Activated CD4-positive, alpha-beta T cell treated with anti-CD3 and anti-CD28 coated beads, Interleukin-2, amount 10 ng/mL, durations not matched to agents 24 days and 14 days (primary cell): ENCODE results near the gene DMC1. TPM values are rescaled to one million over a fixed set of nuclear protein-coding genes. Genes with fewer than 3 reads are reported as not detected.
"Not testable (repeated sequence)": the region's sequence is repeated elsewhere in the genome, so short reads cannot be mapped to it uniquely, and the experiment has no call there.

Experiments used
- DNase-seq: peaks from one replicate; pipeline ENCODE4 v3.0.0; 2022
- H3K27ac Mint-ChIP-seq: one replicate; pipeline ENCODE4 v1.8.0; 2022; ENCODE audit warnings: mild to moderate bottlenecking, mixed read lengths
- H3K27me3 Mint-ChIP-seq: one replicate; pipeline ENCODE4 v1.8.0; 2022; ENCODE audit warnings: mixed read lengths
- H3K36me3 Mint-ChIP-seq: one replicate; pipeline ENCODE4 v1.8.0; 2022; ENCODE audit warnings: low read depth, mild to moderate bottlenecking, mixed read lengths
- H3K4me1 Mint-ChIP-seq: one replicate; pipeline ENCODE4 v1.8.0; 2021; ENCODE audit warnings: mixed read lengths
- H3K4me3 Mint-ChIP-seq: one replicate; pipeline ENCODE4 v1.8.0; 2022; ENCODE audit warnings: mild to moderate bottlenecking, moderate library complexity, mixed read lengths
- H3K9me3 Mint-ChIP-seq: one replicate; pipeline ENCODE4 v1.8.0; 2021; ENCODE audit warnings: mixed read lengths
- intact Hi-C: fragments of 100-400 bp; cut with micrococcal nuclease; formaldehyde crosslinking; loops from one replicate; pipeline ENCODE4 v1.15.1; 2023
- total RNA-seq: library from RNA; stranded (reverse); gene quantifications from 2 replicates; pipeline ENCODE4 v1.2.3, GENCODE V29; 2022

DMC1 gene, protein sequence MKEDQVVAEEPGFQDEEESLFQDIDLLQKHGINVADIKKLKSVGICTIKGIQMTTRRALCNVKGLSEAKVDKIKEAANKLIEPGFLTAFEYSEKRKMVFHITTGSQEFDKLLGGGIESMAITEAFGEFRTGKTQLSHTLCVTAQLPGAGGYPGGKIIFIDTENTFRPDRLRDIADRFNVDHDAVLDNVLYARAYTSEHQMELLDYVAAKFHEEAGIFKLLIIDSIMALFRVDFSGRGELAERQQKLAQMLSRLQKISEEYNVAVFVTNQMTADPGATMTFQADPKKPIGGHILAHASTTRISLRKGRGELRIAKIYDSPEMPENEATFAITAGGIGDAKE
- 14.2 and 14.3 TPM in 2 replicates for total RNA-seq

DNA sequence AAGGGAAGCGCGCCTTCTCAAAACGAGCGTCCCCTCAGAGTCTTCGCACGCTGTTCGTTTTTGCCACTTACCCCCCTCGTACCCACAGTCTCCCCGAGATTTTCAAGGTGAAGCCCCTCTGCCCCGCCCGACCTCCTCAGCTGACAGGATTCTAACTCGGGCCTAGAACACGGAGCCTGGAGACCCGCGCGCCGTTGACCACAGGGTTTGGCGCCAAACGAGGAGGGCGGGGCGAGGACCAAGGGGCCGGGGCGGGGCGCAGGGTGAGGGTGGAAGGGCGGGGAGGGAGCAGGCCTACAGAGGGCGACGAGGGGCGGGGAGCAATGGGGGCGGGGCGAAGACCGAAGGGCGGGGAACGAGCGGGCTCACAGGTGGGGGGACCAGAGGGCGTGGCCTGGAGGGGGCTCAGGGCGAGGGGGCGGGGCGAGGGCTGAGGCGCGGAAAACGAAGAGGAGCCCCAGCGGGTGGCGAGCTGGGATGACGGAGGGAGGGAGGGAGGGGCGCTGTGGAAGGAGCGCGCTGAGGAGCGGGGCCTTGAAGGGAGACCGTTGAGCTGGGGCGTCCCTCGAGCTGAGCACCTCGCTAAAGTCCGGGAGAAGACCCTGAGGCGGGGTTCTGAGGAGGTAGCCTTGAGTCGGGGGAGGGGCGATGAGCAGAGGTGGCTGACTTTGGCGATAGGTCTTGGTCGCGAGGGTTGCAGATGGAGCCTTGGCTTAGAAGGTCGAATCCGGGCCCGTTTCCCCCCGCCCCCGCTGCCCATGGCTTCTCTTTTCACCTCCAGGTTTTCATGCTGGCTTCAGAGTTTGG, at the start of gene DMC1:
Gene DMC1 (minus strand): TSS at position 212 of the 807 bp plus-strand sequence. CDS start 1,927 bp downstream, outside the sequence.
- Mint-ChIP-seq H3K27me3 (peaks cover 3% of the 10 kb centered on the region), H3K27ac (peak within 1 kb of the TSS; percentile 92), H3K36me3 (peaks cover 2% of the 10 kb centered on the region), H3K4me3 (peak within 1 kb of the TSS; percentile 94), H3K9me3 (no peaks in the 10 kb centered on the region), H3K4me1 (peaks cover 22% of the 10 kb centered on the region)
- peak; percentile 97 for DNase-seq
- intact Hi-C loops, result loop anchor here (1.0 to 10.0 kb wide), 4 partner anchors 64 to 465 kb away; partner anchors contain the start of genes CSNK1E and DDX17

DNA sequence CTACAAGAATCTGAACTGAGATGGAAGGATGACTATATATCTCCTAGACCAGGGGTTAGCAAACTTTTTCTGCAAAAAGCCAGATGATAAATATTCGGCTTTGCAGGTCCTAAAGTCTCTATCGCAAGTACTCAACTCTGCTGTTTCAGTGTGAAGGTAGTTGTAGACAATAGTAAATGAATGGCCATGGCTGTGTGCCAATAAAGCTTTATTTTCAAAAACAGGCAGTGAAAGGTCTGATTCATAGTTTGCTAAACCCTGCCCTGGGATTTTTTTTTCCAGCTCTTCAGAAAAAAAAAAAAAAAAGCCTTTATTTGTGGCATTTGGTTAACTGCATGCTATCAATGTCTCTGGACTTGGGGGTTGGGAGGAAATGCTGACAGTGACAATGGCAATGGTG, 48.7 kb upstream of the DMC1 start:
- H3K4me1 Mint-ChIP-seq, result no peaks in the 10 kb centered on the region
- no peak overlapping the region for H3K27ac Mint-ChIP-seq
- H3K4me3 Mint-ChIP-seq, result no peak overlapping the region
- no peak for DNase-seq
- H3K36me3 Mint-ChIP-seq, result no peaks in the 10 kb centered on the region
- intact Hi-C loops, result no loop called here
- H3K27me3 Mint-ChIP-seq, result peaks cover 6% of the 10 kb centered on the region
- no peaks in the 10 kb centered on the region for H3K9me3 Mint-ChIP-seq

DNA sequence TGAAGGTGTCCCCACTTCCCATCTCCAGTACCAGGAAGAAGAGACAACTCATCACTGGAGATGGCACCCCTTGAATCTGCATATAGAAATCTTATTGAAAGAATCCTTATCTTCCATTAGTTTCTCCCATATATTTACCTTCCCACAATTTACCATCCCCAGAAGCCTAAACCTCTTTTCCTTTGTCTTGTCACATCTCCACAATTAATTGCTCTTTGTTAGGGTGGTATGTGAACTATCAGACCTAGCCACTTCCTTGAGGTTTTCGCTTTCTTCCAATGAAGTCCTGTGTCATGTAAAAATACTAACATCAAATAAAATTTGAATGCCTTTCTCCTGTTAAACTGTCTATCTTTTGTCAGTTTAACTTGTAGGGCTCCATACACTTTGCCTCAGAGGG, 48.3 kb upstream of the DMC1 start:
- no peak overlapping the region for H3K27ac Mint-ChIP-seq
- no peaks in the 10 kb centered on the region for H3K4me1 Mint-ChIP-seq
- H3K4me3 Mint-ChIP-seq, result no peak overlapping the region
- intact Hi-C loops, result no loop called here
- peaks cover 6% of the 10 kb centered on the region for H3K27me3 Mint-ChIP-seq
- no peak for DNase-seq
- no peaks in the 10 kb centered on the region for H3K36me3 Mint-ChIP-seq
- H3K9me3 Mint-ChIP-seq, result no peaks in the 10 kb centered on the region

DNA sequence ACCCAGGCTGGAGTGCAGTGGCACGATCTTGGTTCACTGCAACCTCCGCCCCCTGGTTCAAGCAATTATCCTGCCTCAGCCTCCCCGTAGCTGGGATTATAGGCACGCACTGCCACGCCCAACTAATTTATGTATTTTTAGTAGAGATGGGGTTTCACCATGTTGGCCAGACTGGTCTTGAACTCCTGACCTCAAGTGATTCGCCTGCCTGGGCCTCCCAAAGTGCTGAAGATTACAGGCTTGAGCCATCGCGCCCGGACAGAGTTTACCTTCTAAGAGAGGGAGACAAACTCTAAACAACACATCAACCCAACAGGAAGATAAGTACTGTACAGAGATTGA, 45.1 kb upstream of the DMC1 start:
- intact Hi-C loops, H3K4me1 Mint-ChIP-seq, H3K27ac Mint-ChIP-seq, H3K9me3 Mint-ChIP-seq, H3K4me3 Mint-ChIP-seq, H3K36me3 Mint-ChIP-seq, H3K27me3 Mint-ChIP-seq, DNase-seq: not testable (repeated sequence)

DNA sequence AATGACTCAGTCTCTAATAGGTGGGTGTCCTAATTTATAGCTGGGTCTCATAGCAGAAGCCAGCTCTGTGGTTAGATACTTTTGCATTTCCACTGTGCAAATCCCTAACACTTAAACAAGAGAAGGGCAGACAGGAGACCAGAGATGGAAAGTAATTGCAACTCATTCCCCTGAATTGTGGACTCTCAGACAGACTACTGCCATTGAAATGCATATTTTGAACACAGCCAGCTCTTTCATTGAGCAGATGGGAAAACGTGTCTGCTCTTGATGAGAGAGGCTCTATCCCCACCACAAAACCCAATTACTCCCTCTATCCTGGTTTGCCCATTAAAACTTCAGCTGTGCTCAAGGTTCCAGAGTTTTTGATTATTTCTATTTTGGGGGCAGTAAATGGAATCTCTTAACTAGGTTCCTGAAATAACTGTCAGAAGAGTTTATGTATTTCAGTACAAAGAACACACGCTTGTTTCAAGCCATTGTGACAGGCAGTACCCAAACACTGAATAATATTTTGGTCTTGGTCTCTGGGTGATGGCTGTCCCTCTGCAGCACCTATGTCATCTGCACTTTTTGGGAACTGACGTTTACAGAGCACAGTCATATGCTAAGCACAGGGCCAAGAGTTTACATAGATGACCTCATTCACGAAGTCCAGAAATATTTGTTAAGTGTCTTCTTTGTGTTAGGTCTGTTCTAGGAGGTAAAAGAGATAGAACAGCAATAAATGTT, 44.5 kb upstream of the DMC1 start:
- H3K4me3 Mint-ChIP-seq, result no peak overlapping the region
- H3K27me3 Mint-ChIP-seq, result peaks cover 6% of the 10 kb centered on the region
- H3K9me3 Mint-ChIP-seq, result no peaks in the 10 kb centered on the region
- H3K4me1 Mint-ChIP-seq, result no peaks in the 10 kb centered on the region
- intact Hi-C loops, result no loop called here
- H3K27ac Mint-ChIP-seq, result no peak overlapping the region
- no peaks in the 10 kb centered on the region for H3K36me3 Mint-ChIP-seq
- DNase-seq, result no peak

DNA sequence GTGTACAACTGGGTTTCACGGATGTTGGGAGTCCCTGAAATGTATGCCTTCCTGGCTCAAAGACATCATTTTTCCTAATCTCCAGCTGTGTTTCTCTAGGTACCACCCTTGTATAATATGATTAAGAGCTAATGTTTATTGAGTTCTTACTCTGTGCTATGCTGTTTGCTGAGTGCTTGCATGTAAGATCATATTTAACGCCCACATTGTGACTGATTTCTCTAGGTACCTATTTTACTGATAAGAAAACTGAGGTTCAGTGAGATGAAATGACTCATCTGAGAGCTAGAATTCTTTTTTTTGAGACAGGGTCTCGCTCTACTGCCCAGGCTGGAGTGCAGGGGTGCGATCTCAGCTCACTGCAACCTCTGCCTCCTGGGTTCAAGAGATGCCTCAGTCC, 43.6 kb upstream of the DMC1 start:
- H3K4me3 Mint-ChIP-seq, result no peak overlapping the region
- no peaks in the 10 kb centered on the region for H3K36me3 Mint-ChIP-seq
- DNase-seq, result no peak
- no peaks in the 10 kb centered on the region for H3K4me1 Mint-ChIP-seq
- intact Hi-C loops, result no loop called here
- H3K9me3 Mint-ChIP-seq, result no peaks in the 10 kb centered on the region
- no peak overlapping the region for H3K27ac Mint-ChIP-seq
- H3K27me3 Mint-ChIP-seq, result peaks cover 3% of the 10 kb centered on the region

DNA sequence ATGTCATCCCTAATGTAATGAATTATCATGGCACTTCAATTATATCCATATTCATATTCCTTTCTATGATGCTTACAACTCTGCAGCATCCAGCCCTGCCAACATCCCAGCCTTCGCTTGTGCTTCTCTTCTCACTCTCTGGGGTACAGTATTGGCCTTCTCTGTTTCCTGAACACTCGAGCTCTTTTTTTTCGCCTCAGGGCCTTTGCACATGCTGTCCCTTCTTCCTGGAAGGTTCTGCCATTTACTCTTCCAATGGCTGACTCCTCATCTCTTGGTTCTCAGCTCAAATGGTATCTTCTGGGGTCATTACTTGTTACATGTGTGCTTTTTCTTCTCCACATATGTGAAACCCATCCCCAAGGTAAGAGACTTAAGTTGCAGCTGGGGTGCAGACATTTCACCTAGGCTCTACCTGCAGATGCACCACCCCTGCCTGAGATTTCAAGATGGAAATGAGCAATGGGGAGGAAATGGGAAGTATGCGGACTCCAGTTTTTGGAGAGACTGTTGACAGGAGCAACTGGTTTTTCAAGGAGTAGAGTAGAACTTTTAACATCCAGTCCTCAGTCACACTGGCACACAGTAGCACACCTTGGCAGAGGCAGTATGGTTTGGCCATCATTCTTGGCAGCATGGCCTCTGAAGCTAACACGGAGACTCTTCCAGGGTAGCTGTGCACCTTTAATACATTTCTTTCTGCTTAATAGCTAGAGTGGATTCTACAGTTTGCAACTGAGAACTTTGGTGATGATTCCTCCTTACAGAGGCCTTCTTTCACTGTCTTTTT, 42.4 kb upstream of the DMC1 start:
- no peaks in the 10 kb centered on the region for H3K4me1 Mint-ChIP-seq
- intact Hi-C loops, result no loop called here
- H3K27me3 Mint-ChIP-seq, result peaks cover 3% of the 10 kb centered on the region
- H3K27ac Mint-ChIP-seq, result no peak overlapping the region
- no peak for DNase-seq
- H3K36me3 Mint-ChIP-seq, result no peaks in the 10 kb centered on the region
- H3K9me3 Mint-ChIP-seq, result no peaks in the 10 kb centered on the region
- H3K4me3 Mint-ChIP-seq, result no peak overlapping the region

DNA sequence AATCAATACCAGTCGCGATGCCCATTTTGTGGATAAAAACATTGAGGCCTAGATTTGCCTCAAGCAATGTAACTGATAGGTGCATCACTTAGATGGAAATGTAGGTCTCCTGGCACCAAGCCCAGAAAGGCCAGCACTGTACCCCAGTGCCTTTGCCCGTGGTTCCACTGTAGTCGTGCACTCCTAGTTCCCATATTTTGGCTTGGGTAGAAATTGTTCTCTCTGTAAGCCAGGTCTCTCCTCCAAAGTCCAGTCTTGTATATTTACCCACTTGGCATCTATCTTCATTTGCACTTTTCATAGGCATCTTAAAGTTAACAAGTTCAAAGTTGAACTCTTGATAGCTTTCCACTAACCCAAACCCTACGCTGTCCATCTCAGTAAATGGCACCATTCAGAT, 41.6 kb upstream of the DMC1 start:
- Mint-ChIP-seq H3K4me1 (no peaks in the 10 kb centered on the region), H3K9me3 (no peaks in the 10 kb centered on the region), H3K27me3 (no peaks in the 10 kb centered on the region), H3K4me3 (no peak overlapping the region), H3K27ac (no peak overlapping the region), H3K36me3 (no peaks in the 10 kb centered on the region)
- intact Hi-C loops, result no loop called here
- no peak for DNase-seq

DNA sequence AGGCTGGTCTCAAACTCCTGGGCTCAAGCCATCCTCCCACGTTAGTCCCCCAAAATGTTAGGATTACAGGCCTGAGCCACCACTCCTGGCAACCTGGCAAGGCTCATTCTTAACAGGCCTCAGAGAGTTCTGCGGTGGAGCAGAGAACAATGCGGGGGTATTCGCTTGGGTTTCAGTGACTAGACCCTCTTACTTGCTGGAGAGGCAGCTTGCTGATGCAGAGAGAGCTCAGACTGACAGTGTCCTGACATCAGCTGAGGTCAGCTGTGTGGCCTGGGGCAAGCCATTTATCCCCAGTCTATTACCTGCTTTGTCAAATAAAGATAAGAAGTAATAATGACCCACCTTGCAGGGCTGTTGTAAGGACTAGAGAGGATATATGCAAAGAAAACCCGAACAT, 40.3 kb upstream of the DMC1 start:
- no peaks in the 10 kb centered on the region for H3K36me3 Mint-ChIP-seq
- H3K4me3 Mint-ChIP-seq, result no peak overlapping the region
- no peaks in the 10 kb centered on the region for H3K9me3 Mint-ChIP-seq
- intact Hi-C loops, result no loop called here
- H3K27me3 Mint-ChIP-seq, result no peaks in the 10 kb centered on the region
- H3K27ac Mint-ChIP-seq, result no peak overlapping the region
- DNase-seq, result no peak
- H3K4me1 Mint-ChIP-seq, result no peaks in the 10 kb centered on the region

DNA sequence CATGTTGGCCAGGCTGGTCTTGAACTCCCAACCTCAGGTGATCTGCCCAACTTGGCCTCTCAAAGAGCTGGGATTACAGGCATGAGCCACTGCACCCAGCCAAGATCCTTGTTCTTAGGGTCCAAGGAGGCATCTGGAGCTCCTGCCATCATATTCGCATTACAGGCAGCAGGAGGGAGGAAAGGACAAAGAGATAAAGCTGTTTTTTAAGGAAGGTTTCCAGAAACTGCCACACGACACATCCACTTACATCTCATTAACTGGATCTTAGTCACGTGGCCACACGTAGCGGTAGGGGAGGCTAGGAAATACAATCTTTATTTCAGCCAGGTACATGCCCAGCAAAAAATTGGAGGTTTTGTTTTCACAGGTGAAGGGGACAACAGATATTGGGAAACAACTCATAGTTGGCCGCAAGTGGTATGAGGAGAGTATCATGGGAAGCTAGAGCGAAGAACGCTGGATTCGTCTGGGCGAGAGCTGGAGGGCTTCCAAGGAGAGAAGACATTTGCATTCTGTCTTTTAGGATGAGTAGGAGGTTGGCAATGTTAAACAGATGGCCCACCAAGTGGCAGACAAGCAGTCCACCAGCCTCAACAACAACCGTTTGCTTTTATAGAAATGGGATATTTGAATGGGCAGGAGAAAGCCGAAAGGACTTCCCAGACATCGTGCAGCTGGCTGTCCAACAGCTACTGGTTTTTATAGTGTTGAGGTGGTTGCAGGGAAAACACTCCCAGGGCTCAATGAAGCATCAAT, 39.2 kb upstream of the DMC1 start:
- Mint-ChIP-seq H3K9me3 (no peaks in the 10 kb centered on the region), H3K4me1 (no peaks in the 10 kb centered on the region), H3K36me3 (no peaks in the 10 kb centered on the region), H3K27ac (no peak overlapping the region), H3K27me3 (peaks cover 2% of the 10 kb centered on the region), H3K4me3 (no peak overlapping the region)
- no peak for DNase-seq
- intact Hi-C loops, result no loop called here

DNA sequence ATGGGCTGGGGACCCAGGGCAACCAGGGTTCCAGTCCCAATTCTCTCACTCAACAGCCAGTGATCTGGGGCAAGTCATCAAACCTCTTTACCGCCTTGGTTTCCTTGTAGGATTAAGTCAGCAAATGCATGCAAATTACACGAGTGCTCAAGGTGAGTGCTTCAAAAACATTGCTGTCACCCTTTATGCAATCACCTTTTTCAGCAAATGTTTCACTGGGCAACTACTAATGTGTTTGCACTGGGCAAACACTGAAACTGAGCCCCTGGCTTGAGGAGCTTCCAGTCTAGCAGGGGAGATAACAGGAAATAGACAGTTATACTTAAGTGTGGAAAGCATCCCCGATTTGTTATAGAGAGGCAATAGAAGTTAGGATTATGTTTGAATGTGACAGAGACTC, 37.7 kb upstream of the DMC1 start:
- H3K36me3 Mint-ChIP-seq, result no peaks in the 10 kb centered on the region
- H3K27me3 Mint-ChIP-seq, result peaks cover 4% of the 10 kb centered on the region
- no peak for DNase-seq
- no peak overlapping the region for H3K4me3 Mint-ChIP-seq
- intact Hi-C loops, result no loop called here
- no peak overlapping the region for H3K27ac Mint-ChIP-seq
- H3K9me3 Mint-ChIP-seq, result no peaks in the 10 kb centered on the region
- H3K4me1 Mint-ChIP-seq, result no peaks in the 10 kb centered on the region

DNA sequence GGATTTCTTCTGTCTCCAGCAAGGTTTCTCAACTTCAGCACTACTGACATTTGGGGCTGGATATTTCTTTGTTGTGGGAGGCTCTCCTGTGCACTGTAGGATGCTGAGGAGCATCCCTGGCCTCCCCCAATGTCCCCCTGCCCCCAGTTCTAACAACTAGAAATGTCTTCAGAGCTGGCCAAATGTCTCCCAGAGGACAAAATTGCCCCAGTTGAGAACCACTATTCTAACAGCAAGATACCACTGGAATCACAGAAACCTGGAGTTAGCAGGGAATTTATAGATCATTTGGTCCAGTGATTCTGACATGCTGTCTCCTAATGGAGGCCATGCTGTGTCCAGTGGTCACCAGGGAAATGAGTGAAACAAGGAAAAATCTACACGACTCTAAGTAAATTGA, 32.2 kb upstream of the DMC1 start:
- intact Hi-C loops, result no loop called here
- no peak for DNase-seq
- H3K4me3 Mint-ChIP-seq, result no peak overlapping the region
- H3K9me3 Mint-ChIP-seq, result no peaks in the 10 kb centered on the region
- H3K27me3 Mint-ChIP-seq, result peaks cover 16% of the 10 kb centered on the region
- H3K36me3 Mint-ChIP-seq, result no peaks in the 10 kb centered on the region
- no peaks in the 10 kb centered on the region for H3K4me1 Mint-ChIP-seq
- H3K27ac Mint-ChIP-seq, result no peak overlapping the region

DNA sequence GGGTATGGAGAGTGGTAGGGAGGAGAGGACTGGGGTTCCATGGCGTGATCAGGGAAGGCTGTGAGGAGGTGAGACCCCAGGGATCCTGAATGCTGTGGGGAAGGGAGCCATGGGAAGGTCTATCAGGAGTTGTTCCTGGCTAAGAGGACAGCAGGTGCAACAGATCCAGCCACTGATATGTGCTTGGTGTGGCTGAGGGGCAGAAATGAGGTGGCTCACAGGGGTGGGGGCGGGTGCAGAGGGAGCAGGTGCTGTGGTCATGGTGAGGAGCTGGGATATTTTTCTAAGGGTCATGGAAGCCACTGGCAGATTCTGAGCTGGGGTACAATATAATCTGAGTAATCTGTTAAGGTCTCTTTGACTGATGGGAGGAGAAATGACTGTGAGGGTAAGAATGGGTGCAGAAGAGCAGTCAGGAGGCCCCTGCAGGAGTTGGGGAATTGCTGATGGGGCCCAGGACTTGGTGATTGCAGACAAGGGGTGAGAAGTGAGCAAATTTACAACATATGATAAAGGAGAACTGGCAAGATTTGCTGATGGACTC, 31.3 kb upstream of the DMC1 start:
- H3K27me3 Mint-ChIP-seq, result peaks cover 21% of the 10 kb centered on the region
- no peak for DNase-seq
- H3K4me1 Mint-ChIP-seq, result no peaks in the 10 kb centered on the region
- intact Hi-C loops, result no loop called here
- H3K4me3 Mint-ChIP-seq, result no peak overlapping the region
- no peak overlapping the region for H3K27ac Mint-ChIP-seq
- H3K9me3 Mint-ChIP-seq, result no peaks in the 10 kb centered on the region
- no peaks in the 10 kb centered on the region for H3K36me3 Mint-ChIP-seq
